LNCAP (cell line): ENCODE data around the gene OVOL1.

Experiments used
- TF ChIP-seq, protein P1 (sequence below): fragments of 450-650 bp; IDR thresholded peaks from 2 replicates; pipeline ENCODE4 v1.5.1; 2017; ENCODE audit warnings: mild to moderate bottlenecking

OVOL1 gene

DNA sequence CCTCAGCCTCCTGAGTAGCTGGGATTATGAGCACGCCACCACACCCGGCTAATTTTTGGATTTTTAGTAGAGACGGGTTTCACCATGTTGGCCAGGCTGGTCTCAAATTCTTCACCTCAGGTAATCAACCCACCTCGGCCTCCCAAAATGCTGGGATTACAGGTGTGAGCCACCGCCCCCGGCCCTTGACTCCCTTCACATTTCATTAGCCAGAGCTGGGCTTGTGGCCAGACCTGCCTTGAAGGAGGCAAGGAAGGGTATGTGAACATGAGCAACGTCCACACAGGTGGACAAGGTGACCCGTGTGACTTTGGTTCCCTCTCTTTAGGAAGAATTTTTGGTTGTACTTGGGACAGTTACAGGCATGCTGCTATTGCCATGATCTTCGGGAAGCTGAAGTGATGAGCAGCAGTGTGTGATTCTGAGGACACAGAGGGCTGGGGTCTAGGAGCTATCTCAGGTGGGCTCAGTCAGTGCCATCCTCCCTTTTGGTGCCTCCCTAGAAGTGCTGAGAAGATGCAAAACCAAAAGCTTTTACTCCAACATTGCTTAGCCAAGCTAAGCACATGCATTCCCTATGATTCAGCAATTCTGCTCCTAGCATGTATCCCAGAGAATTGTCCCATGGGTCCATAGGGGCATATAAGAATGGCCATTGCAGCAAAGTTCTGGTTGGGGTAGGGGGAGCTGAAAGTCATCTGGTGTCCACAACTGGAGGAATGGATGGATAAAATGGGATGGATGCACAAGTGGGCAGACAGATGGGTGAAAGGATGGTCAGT is 12.1 kb upstream of the OVOL1 start:
- TF ChIP-seq, protein P1, sequence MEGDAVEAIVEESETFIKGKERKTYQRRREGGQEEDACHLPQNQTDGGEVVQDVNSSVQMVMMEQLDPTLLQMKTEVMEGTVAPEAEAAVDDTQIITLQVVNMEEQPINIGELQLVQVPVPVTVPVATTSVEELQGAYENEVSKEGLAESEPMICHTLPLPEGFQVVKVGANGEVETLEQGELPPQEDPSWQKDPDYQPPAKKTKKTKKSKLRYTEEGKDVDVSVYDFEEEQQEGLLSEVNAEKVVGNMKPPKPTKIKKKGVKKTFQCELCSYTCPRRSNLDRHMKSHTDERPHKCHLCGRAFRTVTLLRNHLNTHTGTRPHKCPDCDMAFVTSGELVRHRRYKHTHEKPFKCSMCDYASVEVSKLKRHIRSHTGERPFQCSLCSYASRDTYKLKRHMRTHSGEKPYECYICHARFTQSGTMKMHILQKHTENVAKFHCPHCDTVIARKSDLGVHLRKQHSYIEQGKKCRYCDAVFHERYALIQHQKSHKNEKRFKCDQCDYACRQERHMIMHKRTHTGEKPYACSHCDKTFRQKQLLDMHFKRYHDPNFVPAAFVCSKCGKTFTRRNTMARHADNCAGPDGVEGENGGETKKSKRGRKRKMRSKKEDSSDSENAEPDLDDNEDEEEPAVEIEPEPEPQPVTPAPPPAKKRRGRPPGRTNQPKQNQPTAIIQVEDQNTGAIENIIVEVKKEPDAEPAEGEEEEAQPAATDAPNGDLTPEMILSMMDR, result no peak

DNA sequence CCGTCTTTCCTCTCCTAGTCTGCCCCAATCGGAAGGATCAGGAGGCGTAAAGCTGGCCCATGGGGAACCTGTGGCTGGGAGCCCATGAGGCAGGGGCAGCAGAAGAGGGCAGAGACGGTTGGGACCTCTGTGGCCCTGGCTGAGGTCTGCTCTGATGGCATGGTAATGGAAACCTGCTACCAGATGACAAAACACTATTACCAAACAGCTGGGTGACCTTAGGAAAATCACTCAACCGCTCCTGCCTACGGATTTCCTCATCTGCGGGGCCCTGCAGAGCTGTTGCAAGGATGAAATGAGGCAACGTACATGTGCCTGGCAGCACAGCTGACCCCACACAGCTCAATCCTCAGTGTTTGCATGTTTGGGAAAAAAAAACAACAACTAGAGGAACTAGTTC is 10.7 kb upstream of the OVOL1 start:
- TF ChIP-seq, protein P1, result no peak

DNA sequence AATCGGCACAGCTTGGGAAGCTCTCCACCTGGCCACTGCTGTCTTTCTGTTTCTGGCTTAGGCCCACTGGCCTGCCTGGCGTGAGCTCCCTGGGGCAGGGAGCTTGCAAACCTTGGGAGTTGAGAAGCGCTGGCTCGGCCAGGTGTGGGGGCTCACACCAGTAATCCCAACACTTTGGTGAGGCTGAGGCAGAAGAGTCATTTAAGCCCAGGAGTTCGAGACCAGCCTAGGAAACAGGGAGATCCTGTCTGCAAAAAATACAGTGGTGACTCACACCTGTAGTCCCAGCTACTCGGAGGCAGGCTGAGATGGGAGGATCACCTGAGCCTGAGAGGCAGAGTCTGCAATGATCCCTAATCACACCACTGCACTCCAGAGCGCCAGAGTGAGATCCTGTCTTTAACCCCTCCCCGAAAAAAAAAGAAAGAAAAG is 10.1 kb upstream of the OVOL1 start:
- TF ChIP-seq, protein P1, result no peak

DNA sequence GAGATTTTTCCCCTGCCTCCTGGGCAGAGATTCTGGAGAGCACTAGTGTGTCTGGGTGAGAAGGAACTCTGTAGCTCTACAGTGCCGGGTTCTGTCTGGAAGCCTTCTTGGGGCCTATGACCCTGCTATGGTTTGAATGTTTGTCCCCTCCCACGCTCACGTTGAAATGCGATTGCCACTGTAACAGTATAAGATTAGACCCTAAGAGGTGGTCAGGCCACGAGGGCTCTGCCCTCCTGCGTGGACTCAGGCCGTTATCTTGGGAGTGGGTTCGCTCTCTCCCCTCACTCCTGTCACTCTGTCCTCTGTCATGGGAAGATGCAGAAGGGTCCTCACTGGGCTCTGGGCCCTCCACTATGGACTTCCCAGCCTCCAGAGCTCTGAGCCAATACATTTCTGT is 9.6 kb upstream of the OVOL1 start:
- TF ChIP-seq, protein P1, result no peak

DNA sequence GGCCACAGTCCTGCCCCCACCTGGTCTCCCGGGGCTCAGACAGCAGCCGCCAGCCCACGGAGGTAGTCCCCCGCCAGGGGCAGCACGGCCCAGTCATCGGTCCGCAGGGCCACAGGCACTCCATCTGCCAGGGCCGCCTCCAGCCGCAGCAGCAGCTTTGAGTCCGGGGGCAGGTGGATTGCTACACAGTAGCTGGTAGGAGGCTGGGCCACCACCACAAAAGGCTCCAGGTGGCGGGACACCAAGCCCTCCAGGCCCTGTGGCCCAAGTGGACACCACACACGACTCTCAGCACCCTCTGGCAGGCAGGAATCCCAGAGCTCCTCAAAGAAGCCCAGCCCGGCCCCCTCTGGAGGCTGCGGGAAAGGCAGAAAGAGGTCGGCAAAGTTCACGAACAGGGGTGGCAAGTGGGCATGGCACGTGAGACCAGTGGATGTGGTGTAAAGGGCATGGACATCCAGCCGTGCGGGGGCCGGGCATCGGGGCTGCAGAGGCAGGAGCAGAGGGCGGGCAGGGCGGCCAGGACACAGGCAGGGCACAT is 9.0 kb upstream of the OVOL1 start:
- TF ChIP-seq, protein P1, result no peak

DNA sequence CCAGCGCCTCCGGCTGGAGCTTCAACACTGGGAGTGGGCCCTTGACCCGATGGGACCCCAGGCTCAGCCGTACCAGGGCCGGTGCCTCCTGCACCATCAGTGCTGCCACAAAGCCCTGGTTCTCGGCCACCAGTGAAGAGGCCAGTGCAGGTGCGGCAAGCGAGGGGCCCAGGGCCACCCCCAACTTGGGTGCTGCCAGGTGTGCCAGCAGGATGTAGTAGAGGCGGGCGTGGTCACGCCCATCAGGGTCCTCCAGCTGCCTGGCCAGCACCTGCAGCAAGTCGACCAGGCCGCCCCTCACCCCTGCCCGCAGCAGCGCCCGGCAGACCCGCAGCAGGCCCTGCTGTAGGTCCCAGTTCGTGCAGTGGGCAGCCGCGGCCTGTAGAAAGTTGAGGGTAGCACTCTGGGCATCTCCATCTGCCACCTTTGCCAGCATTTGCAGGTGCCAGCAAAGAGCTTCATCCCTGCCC is 8.4 kb upstream of the OVOL1 start:
- TF ChIP-seq, protein P1, result no peak

DNA sequence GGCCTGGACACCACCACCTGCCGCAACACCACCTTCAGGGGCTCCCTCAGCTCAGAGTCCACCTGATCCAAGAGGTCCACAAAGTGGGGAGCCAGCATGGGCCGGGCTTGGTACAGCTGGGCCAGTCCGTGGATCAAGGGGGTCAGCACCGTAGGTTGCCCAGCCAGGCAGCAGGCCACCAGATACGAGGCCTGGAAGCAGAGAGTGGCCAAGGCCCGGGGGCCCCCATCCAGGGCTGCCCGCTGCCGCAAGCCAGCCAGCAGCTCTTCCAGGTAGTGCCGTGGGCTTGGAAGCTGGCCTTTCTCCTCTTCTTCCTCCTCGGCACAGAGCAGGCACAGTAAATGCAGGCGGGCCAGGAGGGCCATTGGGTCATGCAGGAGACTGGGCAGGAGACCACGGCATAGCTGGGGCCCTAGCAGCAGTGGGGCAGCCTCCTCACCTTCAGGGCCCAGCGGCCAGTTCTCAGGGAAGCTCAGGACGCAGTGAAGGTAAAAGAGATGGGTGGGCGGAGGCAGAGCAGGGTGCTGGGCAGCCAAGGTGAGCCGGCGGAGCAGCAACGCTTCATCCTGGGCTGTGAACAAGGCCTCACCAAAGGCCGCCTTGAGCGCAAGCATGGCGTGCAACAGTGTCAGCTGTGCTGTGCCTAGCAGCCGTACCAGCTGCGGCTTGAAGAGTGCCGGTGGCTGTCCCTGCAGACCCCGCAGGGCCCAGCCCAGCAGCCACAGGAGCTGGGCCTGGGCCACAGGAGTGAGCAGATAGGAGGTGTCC is 7.8 kb upstream of the OVOL1 start:
- TF ChIP-seq, protein P1, result no peak
